Uterus (tissue), 4 donors: Measurements from ENCODE around the gene PTX4. TPM values are rescaled to one million over a fixed set of nuclear protein-coding genes. Genes with fewer than 3 reads are reported as not detected.

Experiments used
- DNase-seq, 2 donors: peaks; one replicate each; pipeline ENCODE4 v3.0.0-alpha.2; 2019 to 2020
- H3K27ac ChIP-seq, 2 donors: fragments of 200-600 bp; sonication (generic); 1 replicate in 1 of 2; 2 replicates in 1 of 2; pipeline ENCODE4 v1.5.1; 2016 to 2018
- H3K27me3 ChIP-seq, 2 donors: fragments of 200-600 bp; sonication (generic); one replicate each; pipeline ENCODE4 v1.5.1; 2018 to 2019; ENCODE audit warnings: control low read depth in 1 of 2
- H3K36me3 ChIP-seq, 2 donors: fragments of 200-600 bp; sonication (generic); one replicate each; pipeline ENCODE4 v1.5.1; 2019; ENCODE audit warnings: control low read depth in 1 of 2
- H3K4me1 ChIP-seq, 2 donors: fragments of 200-600 bp; sonication (generic); one replicate each; pipeline ENCODE4 v1.5.1; 2018 to 2019; ENCODE audit warnings: control low read depth in 1 of 2
- H3K4me3 ChIP-seq, 2 donors: fragments of 200-600 bp; sonication (generic); 1 replicate in 1 of 2; 2 replicates in 1 of 2; pipeline ENCODE4 v1.5.1; 2018 to 2019; ENCODE audit warnings: mild to moderate bottlenecking in 1 of 2
- H3K9me3 ChIP-seq, 2 donors: fragments of 200-600 bp; sonication (generic); one replicate each; pipeline ENCODE4 v1.5.1; 2019; ENCODE audit warnings: control low read depth in 1 of 2
- CTCF ChIP-seq, 4 experiments: fragments of 200-600 bp in 2 of 4; fragments of 450-650 bp in 2 of 4; sonication (generic) in 2 of 4; IDR thresholded peaks; one replicate each; pipeline ENCODE4 v1.5.1; 2016 to 2019; ENCODE audit warnings: antibody characterized with exemption in 4 of 4, mild to moderate bottlenecking in 2 of 4, moderate library complexity in 1 of 4
- POLR2A ChIP-seq, 2 donors: fragments of 450-650 bp; IDR thresholded peaks; one replicate each; pipeline ENCODE4 v1.6.1; 2016; ENCODE audit warnings: antibody characterized with exemption in 2 of 2, mild to moderate bottlenecking in 1 of 2, moderate library complexity in 1 of 2
- intact Hi-C: fragments of 100-400 bp; cut with DNase I; formaldehyde crosslinking; loops from one replicate; pipeline ENCODE4 v1.15.1; 2023; ENCODE audit warnings: low total_unique reads
- total RNA-seq, 4 donors: library from RNA; depleted of rRNA in 3 of 4; stranded (reverse); fragments of >200 nt in 3 of 4; gene quantifications; one replicate each; pipeline versions ENCODE4 v1.1.0 to v1.2.4, GENCODE V29; 2014 to 2023
- donor health status: DM: yes; HTN: yes; CAD: no.

PTX4 gene
- total RNA-seq, 4 donors from 2014 or later, result 0.28 to 0.52 TPM; not detected in 2

- intact Hi-C loops, result no loop called here
- H3K27me3 ChIP-seq, result no peaks in the 10 kb centered on the region
- TF ChIP-seq POLR2A (IDR thresholded peaks at IDR 0.05) (no peak), CTCF (IDR thresholded peaks at IDR 0.05) (no peak)
- H3K9me3 ChIP-seq, result no peaks in the 10 kb centered on the region
- no peak overlapping the region for H3K4me3 ChIP-seq
- no peak for DNase-seq
- H3K27ac ChIP-seq, result no peak overlapping the region
- no peaks in the 10 kb centered on the region for H3K36me3 ChIP-seq
- no peaks in the 10 kb centered on the region for H3K4me1 ChIP-seq
Measured at GRCh38 chr16:1451702-1452392, 36.9 kb downstream of the PTX4 start.

- no peak for TF ChIP-seq POLR2A (IDR thresholded peaks at IDR 0.05)
- TF ChIP-seq CTCF (IDR thresholded peaks at IDR 0.05), result no peak
- no peaks in the 10 kb centered on the region for H3K27me3 ChIP-seq
- no peaks in the 10 kb centered on the region for H3K4me1 ChIP-seq
- no peak overlapping the region for H3K27ac ChIP-seq
- intact Hi-C loops, result no loop called here
- H3K9me3 ChIP-seq, result no peaks in the 10 kb centered on the region
- H3K36me3 ChIP-seq, result no peaks in the 10 kb centered on the region
- no peak for DNase-seq
- H3K4me3 ChIP-seq, result no peak overlapping the region
Measured at GRCh38 chr16:1450841-1451240, 37.9 kb downstream of the PTX4 start.

- TF ChIP-seq CTCF (IDR thresholded peaks at IDR 0.05) (no peak), POLR2A (IDR thresholded peaks at IDR 0.05) (no peak)
- no peaks in the 10 kb centered on the region for H3K36me3 ChIP-seq
- intact Hi-C loops, result no loop called here
- H3K27ac ChIP-seq, result no peak overlapping the region
- H3K27me3 ChIP-seq, result no peaks in the 10 kb centered on the region
- H3K9me3 ChIP-seq, result no peaks in the 10 kb centered on the region
- H3K4me3 ChIP-seq, result no peak overlapping the region
- no peaks in the 10 kb centered on the region for H3K4me1 ChIP-seq
- no peak for DNase-seq
Measured at GRCh38 chr16:1450218-1450617, 38.5 kb downstream of the PTX4 start.

- H3K4me1 ChIP-seq, result no peaks in the 10 kb centered on the region
- DNase-seq, result no peak
- H3K4me3 ChIP-seq, result no peak overlapping the region
- intact Hi-C loops, result no loop called here
- no peaks in the 10 kb centered on the region for H3K27me3 ChIP-seq
- H3K9me3 ChIP-seq, result no peaks in the 10 kb centered on the region
- TF ChIP-seq CTCF (IDR thresholded peaks at IDR 0.05), result no peak
- TF ChIP-seq POLR2A (IDR thresholded peaks at IDR 0.05), result no peak
- H3K27ac ChIP-seq, result no peak overlapping the region
- no peaks in the 10 kb centered on the region for H3K36me3 ChIP-seq
Measured at GRCh38 chr16:1449201-1449788, 39.4 kb downstream of the PTX4 start.

- no peak for TF ChIP-seq CTCF (IDR thresholded peaks at IDR 0.05)
- no peak for TF ChIP-seq POLR2A (IDR thresholded peaks at IDR 0.05)
- intact Hi-C loops, result no loop called here
- Histone ChIP-seq H3K27me3 (no peaks in the 10 kb centered on the region), H3K4me1 (no peaks in the 10 kb centered on the region), H3K4me3 (no peak overlapping the region), H3K36me3 (no peaks in the 10 kb centered on the region), H3K9me3 (no peaks in the 10 kb centered on the region), H3K27ac (no peak overlapping the region)
- no peak for DNase-seq
Measured at GRCh38 chr16:1448536-1449116, 40.1 kb downstream of the PTX4 start.
